ENCODE results near the gene ULK4.

ULK4 gene

DNA sequence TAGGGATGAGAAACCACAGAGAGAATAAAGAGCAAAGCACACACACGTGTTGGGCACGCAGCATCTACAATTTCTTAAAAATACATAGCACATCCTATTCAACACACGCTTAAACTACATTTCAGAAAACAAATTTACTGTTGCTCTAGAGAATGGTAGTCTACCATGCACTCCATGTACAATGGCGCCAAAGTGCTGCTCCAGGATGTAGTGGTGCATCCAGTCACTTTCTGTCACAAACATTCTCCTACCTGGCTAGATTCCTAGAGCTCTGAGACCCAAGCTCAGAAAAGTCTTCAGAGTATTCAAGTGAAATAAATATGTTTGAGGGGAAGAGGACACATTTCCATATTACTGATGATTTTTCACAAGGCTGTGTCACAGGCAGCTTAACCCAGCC lies 388.3 kb downstream of the ULK4 start:
- H3K4me2 ChIP-seq (ENCODE audit: low read depth, low read length, poor library complexity, severe bottlenecking), result no peak overlapping the region
- H4K20me1 ChIP-seq (ENCODE audit: low read depth, low read length), result no peaks in the 10 kb centered on the region
- no peaks in the 10 kb centered on the region for H3K79me2 ChIP-seq (ENCODE audit: insufficient read depth, low read length)
- H2AFZ ChIP-seq (ENCODE audit: low read depth, low read length, severe bottlenecking), result no peak overlapping the region
- no peaks in the 10 kb centered on the region for H3K9me3 ChIP-seq (ENCODE audit: insufficient read depth, low read length)
- no peaks in the 10 kb centered on the region for H3F3A ChIP-seq (ENCODE audit: insufficient read depth)
- H3K4me3 ChIP-seq (ENCODE audit: insufficient read depth, low read length, poor library complexity, severe bottlenecking), result no peak overlapping the region
- TF ChIP-seq, protein P1, sequence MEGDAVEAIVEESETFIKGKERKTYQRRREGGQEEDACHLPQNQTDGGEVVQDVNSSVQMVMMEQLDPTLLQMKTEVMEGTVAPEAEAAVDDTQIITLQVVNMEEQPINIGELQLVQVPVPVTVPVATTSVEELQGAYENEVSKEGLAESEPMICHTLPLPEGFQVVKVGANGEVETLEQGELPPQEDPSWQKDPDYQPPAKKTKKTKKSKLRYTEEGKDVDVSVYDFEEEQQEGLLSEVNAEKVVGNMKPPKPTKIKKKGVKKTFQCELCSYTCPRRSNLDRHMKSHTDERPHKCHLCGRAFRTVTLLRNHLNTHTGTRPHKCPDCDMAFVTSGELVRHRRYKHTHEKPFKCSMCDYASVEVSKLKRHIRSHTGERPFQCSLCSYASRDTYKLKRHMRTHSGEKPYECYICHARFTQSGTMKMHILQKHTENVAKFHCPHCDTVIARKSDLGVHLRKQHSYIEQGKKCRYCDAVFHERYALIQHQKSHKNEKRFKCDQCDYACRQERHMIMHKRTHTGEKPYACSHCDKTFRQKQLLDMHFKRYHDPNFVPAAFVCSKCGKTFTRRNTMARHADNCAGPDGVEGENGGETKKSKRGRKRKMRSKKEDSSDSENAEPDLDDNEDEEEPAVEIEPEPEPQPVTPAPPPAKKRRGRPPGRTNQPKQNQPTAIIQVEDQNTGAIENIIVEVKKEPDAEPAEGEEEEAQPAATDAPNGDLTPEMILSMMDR (IDR thresholded peaks at IDR 0.05; ENCODE audit: insufficient read depth, low read length, poor library complexity, severe bottlenecking), result no peak
- TF ChIP-seq EZH2phosphoT487 (conservative IDR thresholded peaks at IDR 0.05; ENCODE audit: low read length), result no peak
- no peaks in the 10 kb centered on the region for H3K9me2 ChIP-seq (replicated peaks; ENCODE audit: insufficient read depth, low read length)
- H3K36me3 ChIP-seq (ENCODE audit: low read length), result no peaks in the 10 kb centered on the region
- no peaks in the 10 kb centered on the region for H3K27me3 ChIP-seq (ENCODE audit: low read length)
- no peak overlapping the region for H3K27ac ChIP-seq (ENCODE audit: low read depth, low read length)
- H3K9ac ChIP-seq (ENCODE audit: low read length), result no peak overlapping the region

DNA sequence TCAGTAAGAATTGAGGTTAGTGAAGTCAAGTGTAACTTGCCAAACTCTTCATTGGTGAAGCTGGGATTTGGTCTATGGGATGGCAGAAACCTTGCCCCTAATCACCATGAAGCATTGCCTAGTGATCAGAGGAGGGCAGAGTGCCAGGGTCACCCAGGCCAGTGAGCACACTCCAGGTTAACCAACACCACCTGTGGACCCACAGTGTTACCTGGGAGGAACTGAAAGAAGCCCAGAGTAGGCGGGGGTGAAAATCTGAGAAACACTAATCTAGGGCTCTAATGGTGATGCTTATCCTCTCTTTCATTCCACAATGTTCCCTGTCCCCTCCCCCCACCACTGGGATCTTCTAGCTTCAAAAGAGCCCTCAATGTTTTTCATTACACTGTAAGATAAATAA lies 389.8 kb downstream of the ULK4 start:
- no peaks in the 10 kb centered on the region for H3K9me2 ChIP-seq (replicated peaks; ENCODE audit: insufficient read depth, low read length)
- no peak overlapping the region for H3K9ac ChIP-seq (ENCODE audit: low read length)
- H3K36me3 ChIP-seq (ENCODE audit: low read length), result no peaks in the 10 kb centered on the region
- no peak overlapping the region for H2AFZ ChIP-seq (ENCODE audit: low read depth, low read length, severe bottlenecking)
- H3K4me2 ChIP-seq (ENCODE audit: low read depth, low read length, poor library complexity, severe bottlenecking), result no peak overlapping the region
- no peaks in the 10 kb centered on the region for H3K9me3 ChIP-seq (ENCODE audit: insufficient read depth, low read length)
- no peak overlapping the region for H3K27ac ChIP-seq (ENCODE audit: low read depth, low read length)
- no peaks in the 10 kb centered on the region for H3K79me2 ChIP-seq (ENCODE audit: insufficient read depth, low read length)
- TF ChIP-seq, protein P1 (IDR thresholded peaks at IDR 0.05; ENCODE audit: insufficient read depth, low read length, poor library complexity, severe bottlenecking), result no peak
- no peak for TF ChIP-seq EZH2phosphoT487 (conservative IDR thresholded peaks at IDR 0.05; ENCODE audit: low read length)
- no peaks in the 10 kb centered on the region for H3F3A ChIP-seq (ENCODE audit: insufficient read depth)
- no peaks in the 10 kb centered on the region for H4K20me1 ChIP-seq (ENCODE audit: low read depth, low read length)
- H3K4me3 ChIP-seq (ENCODE audit: insufficient read depth, low read length, poor library complexity, severe bottlenecking), result no peak overlapping the region
- H3K27me3 ChIP-seq (ENCODE audit: low read length), result no peaks in the 10 kb centered on the region

DNA sequence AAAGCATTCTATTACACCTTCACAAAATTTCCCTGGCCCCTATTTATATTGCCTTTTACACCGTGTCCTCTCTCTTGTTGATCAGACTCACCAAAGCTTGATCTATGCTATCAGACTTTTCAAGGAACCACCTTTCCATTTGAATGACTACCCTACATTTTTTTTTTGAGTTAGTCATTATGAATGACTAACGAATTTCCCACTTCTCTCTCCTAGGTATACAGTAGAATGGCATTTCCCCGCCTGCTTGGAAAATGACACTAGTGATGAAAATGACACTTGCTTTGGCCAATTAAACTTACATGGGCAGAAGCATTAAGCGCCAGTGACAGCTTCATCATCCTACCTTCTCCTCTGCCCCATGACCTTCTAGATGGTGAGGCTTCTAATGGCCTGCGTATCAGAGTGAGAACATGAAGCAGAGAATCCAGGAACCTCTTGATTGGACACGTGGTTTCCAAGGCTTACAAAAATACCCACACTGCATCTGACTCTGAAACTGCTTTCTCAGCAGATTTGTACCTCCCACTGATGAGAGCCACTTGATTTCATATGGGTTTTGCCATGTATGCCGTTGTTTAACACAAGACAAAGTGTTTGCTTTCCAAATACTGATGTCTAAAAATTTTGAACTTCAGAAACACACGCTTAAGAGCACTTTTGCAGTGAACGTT lies 392.1 kb downstream of the ULK4 start:
- no peak for TF ChIP-seq EZH2phosphoT487 (conservative IDR thresholded peaks at IDR 0.05; ENCODE audit: low read length)
- TF ChIP-seq, protein P1 (IDR thresholded peaks at IDR 0.05; ENCODE audit: insufficient read depth, low read length, poor library complexity, severe bottlenecking), result no peak
- Histone ChIP-seq H3K27ac (ENCODE audit: low read depth, low read length) (no peak overlapping the region), H3K9me3 (ENCODE audit: insufficient read depth, low read length) (no peaks in the 10 kb centered on the region), H3K9me2 (replicated peaks; ENCODE audit: insufficient read depth, low read length) (no peaks in the 10 kb centered on the region), H3K9ac (ENCODE audit: low read length) (no peak overlapping the region), H3K27me3 (ENCODE audit: low read length) (no peaks in the 10 kb centered on the region), H3K4me2 (ENCODE audit: low read depth, low read length, poor library complexity, severe bottlenecking) (no peak overlapping the region), H3F3A (ENCODE audit: insufficient read depth) (no peaks in the 10 kb centered on the region), H3K79me2 (ENCODE audit: insufficient read depth, low read length) (no peaks in the 10 kb centered on the region), H3K4me3 (ENCODE audit: insufficient read depth, low read length, poor library complexity, severe bottlenecking) (no peak overlapping the region), H3K36me3 (ENCODE audit: low read length) (no peaks in the 10 kb centered on the region), H2AFZ (ENCODE audit: low read depth, low read length, severe bottlenecking) (no peak overlapping the region), H4K20me1 (ENCODE audit: low read depth, low read length) (no peaks in the 10 kb centered on the region)

All from SU-DHL-6 (cell line).